ENCODE data around the gene CAPN5. TPM values are rescaled to one million over a fixed set of nuclear protein-coding genes. Genes with fewer than 3 reads are reported as not detected.

CAPN5 gene
- total RNA-seq, 1 experiment from 2014 or later = 17.3 TPM

- POLR2A ChIA-PET = no interaction called here
- Histone ChIP-seq H3K36me3 (ENCODE audit: control insufficient read depth, insufficient read depth, low read length) (no peaks in the 10 kb centered on the region), H3K27ac (ENCODE audit: low read length) (no peak overlapping the region), H3K27me3 (ENCODE audit: control insufficient read depth, insufficient read depth, low read length) (no peaks in the 10 kb centered on the region; the same call in 1 of the 2 replicates), H3K4me3 (ENCODE audit: low read depth in 2 of 2, low read length in 2 of 2) (no peak overlapping the region), H3K9me3 (ENCODE audit: control insufficient read depth, insufficient read depth, low read depth, low read length) (no peaks in the 10 kb centered on the region), H3K4me1 (ENCODE audit: control insufficient read depth, insufficient read depth, low read length) (no peaks in the 10 kb centered on the region)
- DNase-seq (ENCODE audit: low read depth, low spot score) (no peak), ATAC-seq (no peak)
- CTCF ChIA-PET = no interaction called here
- in situ Hi-C loops (cut with HindIII; ENCODE audit: low pct_unique_long_range_greater_than_20kb, low sequenced_read_pairs) = no loop called here
- BruUV-seq (replicated peaks) = no TSS peak
- intact Hi-C loops (cut with micrococcal nuclease; ENCODE audit: unreplicated experiment) = no loop called here
- TF ChIP-seq REST (IDR thresholded peaks at IDR 0.05; ENCODE audit: insufficient read depth in 1 of 2, low read depth in 2 of 2, low read length in 1 of 2) (no peak), CTCF (IDR thresholded peaks at IDR 0.05) (no peak), POLR2AphosphoS5 (IDR thresholded peaks at IDR 0.05; ENCODE audit: low read depth, low read length) (no peak), TCF7L2 (IDR thresholded peaks at IDR 0.05; ENCODE audit: low read depth, low read length) (no peak), SIN3A (IDR thresholded peaks at IDR 0.05; ENCODE audit: borderline replicate concordance, insufficient read depth, low read depth, low read length) (no peak)
Measured at GRCh38 chr11:77156396-77157195, 89.8 kb downstream of the CAPN5 start.

GRCh38 chr11:77158041-77158695 lies 91.4 kb downstream of the CAPN5 start:
- TF ChIP-seq TCF7L2 (IDR thresholded peaks at IDR 0.05; ENCODE audit: low read depth, low read length) = no peak
- no peak for TF ChIP-seq CTCF (IDR thresholded peaks at IDR 0.05)
- no peak for TF ChIP-seq POLR2AphosphoS5 (IDR thresholded peaks at IDR 0.05; ENCODE audit: low read depth, low read length)
- no peak for TF ChIP-seq REST (IDR thresholded peaks at IDR 0.05; ENCODE audit: insufficient read depth in 1 of 2, low read depth in 2 of 2, low read length in 1 of 2)
- Histone ChIP-seq H3K27ac (ENCODE audit: low read length) (no peak overlapping the region), H3K9me3 (ENCODE audit: control insufficient read depth, insufficient read depth, low read depth, low read length) (no peaks in the 10 kb centered on the region), H3K4me1 (ENCODE audit: control insufficient read depth, insufficient read depth, low read length) (no peaks in the 10 kb centered on the region), H3K4me3 (ENCODE audit: low read depth in 2 of 2, low read length in 2 of 2) (no peak overlapping the region), H3K36me3 (ENCODE audit: control insufficient read depth, insufficient read depth, low read length) (no peaks in the 10 kb centered on the region), H3K27me3 (ENCODE audit: control insufficient read depth, insufficient read depth, low read length) (no peaks in the 10 kb centered on the region; the same call in none of the 2 replicates)
- intact Hi-C loops (cut with micrococcal nuclease; ENCODE audit: unreplicated experiment) = no loop called here
- in situ Hi-C loops (cut with HindIII; ENCODE audit: low pct_unique_long_range_greater_than_20kb, low sequenced_read_pairs) = no loop called here
- ChIA-PET POLR2A (no interaction called here), CTCF (no interaction called here)
- DNase-seq (ENCODE audit: low read depth, low spot score) (no peak), ATAC-seq (no peak)
- BruUV-seq (replicated peaks) = no TSS peak
